IPS-18c (cell line): ENCODE results near the gene TAS1R3.

ENCODE experiments used
- H3K4me3 ChIP-seq: 2 replicates; pipeline ENCODE4 v1.7.0; 2013; ENCODE audit warnings: low read depth, mild to moderate bottlenecking, low read length, moderate library complexity; ENCODE audit not compliant: insufficient read depth
- H3K9me3 ChIP-seq: one replicate; pipeline ENCODE4 v1.6.1; 2013; ENCODE audit warnings: mild to moderate bottlenecking, low read length, moderate library complexity; ENCODE audit not compliant: control insufficient read depth, insufficient read depth

TAS1R3 gene

GRCh38 chr1:1306070-1306660 is 24.9 kb upstream of the TAS1R3 start:
- Histone ChIP-seq H3K9me3 (no peaks in the 10 kb centered on the region), H3K4me3 (no peak overlapping the region)

GRCh38 chr1:1306661-1307260 is 24.3 kb upstream of the TAS1R3 start:
- H3K4me3 ChIP-seq, result peak overlapping the region; percentile 53
- no peaks in the 10 kb centered on the region for H3K9me3 ChIP-seq

GRCh38 chr1:1307261-1307922 is 23.7 kb upstream of the TAS1R3 start:
- Histone ChIP-seq H3K4me3 (peak overlapping the region; percentile 53), H3K9me3 (no peaks in the 10 kb centered on the region)

- Histone ChIP-seq H3K9me3 (no peaks in the 10 kb centered on the region), H3K4me3 (peak within 1 kb of the TSS; percentile 83)
Measured at GRCh38 chr1:1307923-1308755, 22.9 kb upstream of the TAS1R3 start, which contains the start of the genes ACAP3 and PUSL1. ACAP3 (minus strand) TSS chr1:1307930; CDS start chr1:1307815, 115 bp downstream. PUSL1 (plus strand) TSS chr1:1308597; CDS start chr1:1308644, 47 bp downstream.

- peak overlapping the region; percentile 83 for H3K4me3 ChIP-seq
- no peaks in the 10 kb centered on the region for H3K9me3 ChIP-seq
Measured at GRCh38 chr1:1308756-1309250, 22.3 kb upstream of the TAS1R3 start.

- Histone ChIP-seq H3K9me3 (no peaks in the 10 kb centered on the region), H3K4me3 (peak overlapping the region; percentile 83)
Measured at GRCh38 chr1:1309251-1310108, 21.6 kb upstream of the TAS1R3 start.

- H3K4me3 ChIP-seq, result no peak overlapping the region
- H3K9me3 ChIP-seq, result no peaks in the 10 kb centered on the region
Measured at GRCh38 chr1:1310109-1310385, 21.0 kb upstream of the TAS1R3 start.

GRCh38 chr1:1310476-1311053 is 20.5 kb upstream of the TAS1R3 start:
- H3K4me3 ChIP-seq, result no peak overlapping the region
- no peaks in the 10 kb centered on the region for H3K9me3 ChIP-seq

GRCh38 chr1:1311107-1312104 is 19.7 kb upstream of the TAS1R3 start:
- Histone ChIP-seq H3K4me3 (no peak overlapping the region), H3K9me3 (no peaks in the 10 kb centered on the region)

GRCh38 chr1:1312450-1313314 is 18.4 kb upstream of the TAS1R3 start:
- Histone ChIP-seq H3K4me3 (no peak overlapping the region), H3K9me3 (no peaks in the 10 kb centered on the region)

- H3K4me3 ChIP-seq, result no peak overlapping the region
- no peaks in the 10 kb centered on the region for H3K9me3 ChIP-seq
Measured at GRCh38 chr1:1313500-1314236, 17.4 kb upstream of the TAS1R3 start.

- H3K4me3 ChIP-seq, result no peak overlapping the region
- no peaks in the 10 kb centered on the region for H3K9me3 ChIP-seq
Measured at GRCh38 chr1:1314237-1314586, 16.9 kb upstream of the TAS1R3 start.

- no peaks in the 10 kb centered on the region for H3K9me3 ChIP-seq
- H3K4me3 ChIP-seq, result no peak overlapping the region; the same call in 1 of the 2 replicates
Measured at GRCh38 chr1:1314678-1315335, 16.3 kb upstream of the TAS1R3 start.
